ENCODE data around the gene FGF22.

Gene FGF22

DNA sequence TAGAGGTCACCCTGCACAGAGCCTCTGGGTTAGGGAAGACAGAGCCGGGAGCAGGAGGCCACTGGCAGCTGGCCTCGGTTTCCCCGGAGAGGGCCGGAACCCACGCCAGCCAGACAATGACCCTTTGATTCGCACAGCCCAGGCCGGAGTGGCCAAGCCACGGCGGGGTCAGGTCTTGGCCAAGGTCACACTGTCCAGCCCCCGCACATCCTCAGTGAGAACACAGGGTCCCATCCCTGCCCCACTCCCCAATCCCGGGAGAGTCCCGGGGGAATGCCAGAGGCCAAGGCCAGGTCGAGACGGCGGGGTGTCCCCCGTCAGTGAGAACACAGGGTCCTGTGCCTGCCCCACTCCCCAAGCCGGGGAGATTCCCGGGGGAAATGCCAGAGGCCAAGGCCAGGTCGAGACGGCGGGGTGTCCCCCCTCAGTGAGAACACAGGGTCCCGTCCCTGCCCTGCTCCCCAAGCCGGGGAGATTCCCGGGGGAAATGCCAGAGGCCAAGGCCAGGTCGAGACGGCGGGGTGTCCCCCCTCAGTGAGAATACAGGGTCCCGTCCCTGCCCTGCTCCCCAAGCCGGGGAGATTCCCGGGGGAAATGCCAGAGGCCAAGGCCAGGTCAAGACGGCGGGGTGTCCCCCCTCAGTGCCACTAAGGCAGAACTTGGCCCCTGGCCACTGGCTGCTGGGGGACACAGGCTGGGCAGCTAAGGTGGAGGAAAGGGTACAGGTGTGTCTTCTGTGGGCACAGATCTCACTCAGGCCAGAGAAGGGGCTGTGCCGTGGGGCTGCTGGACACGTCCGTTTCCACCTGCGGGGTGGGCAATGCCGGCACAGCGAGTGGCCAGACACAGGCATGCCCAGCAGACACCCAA is 34.8 kb downstream of the FGF22 start:
- no peak overlapping the region for H3K27ac ChIP-seq (ENCODE audit: low read length)
- H3K9me3 ChIP-seq (replicated peaks; ENCODE audit: insufficient read depth, low read length), result no peaks in the 10 kb centered on the region
- H3K36me3 ChIP-seq (replicated peaks; ENCODE audit: insufficient read depth, low read length), result no peaks in the 10 kb centered on the region
- H3K4me2 ChIP-seq (ENCODE audit: low read depth, low read length), result no peak overlapping the region
- H3K9ac ChIP-seq (ENCODE audit: low read length), result no peak overlapping the region
- no peak for DNase-seq
- no peaks in the 10 kb centered on the region for H3K79me2 ChIP-seq (ENCODE audit: low read length)
- H3K4me3 ChIP-seq (ENCODE audit: low read length), result no peak overlapping the region
- no peaks in the 10 kb centered on the region for H3K4me1 ChIP-seq (ENCODE audit: low read length)
- peaks cover 75% of the 10 kb centered on the region for H3K27me3 ChIP-seq (replicated peaks; ENCODE audit: insufficient read depth, low read length)
- H3K9me2 ChIP-seq (replicated peaks; ENCODE audit: insufficient read depth, low read length), result no peaks in the 10 kb centered on the region
- no peak overlapping the region for H2AFZ ChIP-seq (ENCODE audit: low read length)
- H3F3A ChIP-seq (ENCODE audit: insufficient read depth, low read length), result no peaks in the 10 kb centered on the region
- TF ChIP-seq EZH2 (optimal IDR thresholded peaks at IDR 0.05; ENCODE audit: low read depth, low read length), result no peak
- no peak for TF ChIP-seq EZH2phosphoT487 (IDR thresholded peaks at IDR 0.05; ENCODE audit: low read length)
- TF ChIP-seq, protein P1, sequence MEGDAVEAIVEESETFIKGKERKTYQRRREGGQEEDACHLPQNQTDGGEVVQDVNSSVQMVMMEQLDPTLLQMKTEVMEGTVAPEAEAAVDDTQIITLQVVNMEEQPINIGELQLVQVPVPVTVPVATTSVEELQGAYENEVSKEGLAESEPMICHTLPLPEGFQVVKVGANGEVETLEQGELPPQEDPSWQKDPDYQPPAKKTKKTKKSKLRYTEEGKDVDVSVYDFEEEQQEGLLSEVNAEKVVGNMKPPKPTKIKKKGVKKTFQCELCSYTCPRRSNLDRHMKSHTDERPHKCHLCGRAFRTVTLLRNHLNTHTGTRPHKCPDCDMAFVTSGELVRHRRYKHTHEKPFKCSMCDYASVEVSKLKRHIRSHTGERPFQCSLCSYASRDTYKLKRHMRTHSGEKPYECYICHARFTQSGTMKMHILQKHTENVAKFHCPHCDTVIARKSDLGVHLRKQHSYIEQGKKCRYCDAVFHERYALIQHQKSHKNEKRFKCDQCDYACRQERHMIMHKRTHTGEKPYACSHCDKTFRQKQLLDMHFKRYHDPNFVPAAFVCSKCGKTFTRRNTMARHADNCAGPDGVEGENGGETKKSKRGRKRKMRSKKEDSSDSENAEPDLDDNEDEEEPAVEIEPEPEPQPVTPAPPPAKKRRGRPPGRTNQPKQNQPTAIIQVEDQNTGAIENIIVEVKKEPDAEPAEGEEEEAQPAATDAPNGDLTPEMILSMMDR (IDR thresholded peaks at IDR 0.05; ENCODE audit: low read length), result no peak
- no peaks in the 10 kb centered on the region for H4K20me1 ChIP-seq (ENCODE audit: insufficient read depth, low read length)

DNA sequence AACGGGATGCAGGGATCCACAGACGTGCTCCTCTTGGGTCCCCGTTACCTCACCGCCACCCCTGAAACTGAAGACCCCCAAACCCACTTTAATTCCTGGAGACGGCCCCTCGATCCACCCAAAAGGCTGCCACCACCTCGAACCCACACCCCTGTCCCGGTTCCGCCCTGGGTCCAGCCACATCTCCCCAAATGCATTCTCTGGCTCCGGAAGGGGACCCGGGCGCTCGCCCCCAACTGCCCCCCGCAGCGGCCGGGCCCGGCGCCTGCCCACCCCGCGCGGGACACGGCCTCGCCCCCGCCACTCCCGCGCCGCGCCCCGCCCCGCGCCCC is 36.3 kb downstream of the FGF22 start:
- TF ChIP-seq, protein P1 (IDR thresholded peaks at IDR 0.05; ENCODE audit: low read length), result no peak
- TF ChIP-seq EZH2phosphoT487 (IDR thresholded peaks at IDR 0.05; ENCODE audit: low read length) (no peak), EZH2 (optimal IDR thresholded peaks at IDR 0.05; ENCODE audit: low read depth, low read length) (no peak)
- Histone ChIP-seq H2AFZ (ENCODE audit: low read length) (no peak overlapping the region), H3K36me3 (replicated peaks; ENCODE audit: insufficient read depth, low read length) (no peaks in the 10 kb centered on the region), H3K4me1 (ENCODE audit: low read length) (no peaks in the 10 kb centered on the region), H3K27me3 (replicated peaks; ENCODE audit: insufficient read depth, low read length) (peaks cover 62% of the 10 kb centered on the region), H3K9me3 (replicated peaks; ENCODE audit: insufficient read depth, low read length) (no peaks in the 10 kb centered on the region), H3K4me3 (ENCODE audit: low read length) (no peak overlapping the region), H3K9me2 (replicated peaks; ENCODE audit: insufficient read depth, low read length) (no peaks in the 10 kb centered on the region), H4K20me1 (ENCODE audit: insufficient read depth, low read length) (no peaks in the 10 kb centered on the region), H3K79me2 (ENCODE audit: low read length) (no peaks in the 10 kb centered on the region), H3K9ac (ENCODE audit: low read length) (no peak overlapping the region), H3F3A (ENCODE audit: insufficient read depth, low read length) (no peaks in the 10 kb centered on the region), H3K27ac (ENCODE audit: low read length) (no peak overlapping the region), H3K4me2 (ENCODE audit: low read depth, low read length) (no peak overlapping the region)
- no peak for DNase-seq

DNA sequence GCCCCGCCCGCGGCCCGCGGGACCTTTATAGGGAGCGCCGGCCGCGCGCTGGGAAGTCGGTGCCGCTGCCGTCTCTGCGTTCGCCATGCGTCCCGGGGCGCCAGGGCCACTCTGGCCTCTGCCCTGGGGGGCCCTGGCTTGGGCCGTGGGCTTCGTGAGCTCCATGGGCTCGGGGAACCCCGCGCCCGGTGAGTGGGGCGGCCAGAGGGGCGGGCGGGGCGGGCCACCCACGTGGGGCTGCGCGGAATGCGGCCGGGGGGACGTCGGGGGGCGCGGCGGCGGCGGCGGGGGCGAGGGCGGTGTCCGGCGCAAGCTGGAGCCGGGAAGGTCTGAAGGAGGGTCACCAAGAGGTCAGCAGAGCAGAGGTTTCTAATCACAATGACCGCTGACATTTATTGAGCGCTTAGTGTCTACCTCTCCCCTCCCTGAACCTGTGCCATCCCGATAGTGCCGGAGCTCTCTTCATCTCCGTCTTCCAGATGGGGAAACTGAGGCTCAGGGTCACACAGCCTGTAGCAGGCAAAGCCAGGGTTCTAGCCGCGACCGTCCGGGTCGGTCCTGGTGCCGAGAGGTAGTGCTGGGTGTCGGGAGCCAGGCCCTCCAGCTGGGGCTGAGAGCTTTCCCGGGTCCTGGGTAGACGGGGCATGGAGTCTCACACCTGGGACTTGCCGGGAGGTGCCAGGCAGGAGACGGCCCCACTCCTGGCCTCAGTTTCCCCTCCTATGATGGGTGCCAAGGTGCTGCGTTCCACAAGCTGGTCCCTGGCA is 36.8 kb downstream of the FGF22 start, which contains the start of gene FSTL3:
FSTL3 (plus strand) TSS at position 54 of the 767 bp plus-strand sequence; CDS start at position 86, 32 bp downstream.
- Histone ChIP-seq H3K79me2 (ENCODE audit: low read length) (no peaks in the 10 kb centered on the region), H2AFZ (ENCODE audit: low read length) (no peak within 1 kb of the TSS), H3K9me3 (replicated peaks; ENCODE audit: insufficient read depth, low read length) (no peaks in the 10 kb centered on the region), H4K20me1 (ENCODE audit: insufficient read depth, low read length) (no peaks in the 10 kb centered on the region), H3K9ac (ENCODE audit: low read length) (no peak within 1 kb of the TSS), H3K9me2 (replicated peaks; ENCODE audit: insufficient read depth, low read length) (no peaks in the 10 kb centered on the region), H3K4me1 (ENCODE audit: low read length) (no peaks in the 10 kb centered on the region), H3K36me3 (replicated peaks; ENCODE audit: insufficient read depth, low read length) (no peaks in the 10 kb centered on the region), H3K27me3 (replicated peaks; ENCODE audit: insufficient read depth, low read length) (peaks cover 57% of the 10 kb centered on the region), H3K27ac (ENCODE audit: low read length) (no peak within 1 kb of the TSS), H3K4me2 (ENCODE audit: low read depth, low read length) (no peak within 1 kb of the TSS), H3K4me3 (ENCODE audit: low read length) (no peak within 1 kb of the TSS), H3F3A (ENCODE audit: insufficient read depth, low read length) (no peaks in the 10 kb centered on the region)
- TF ChIP-seq EZH2phosphoT487 (IDR thresholded peaks at IDR 0.05; ENCODE audit: low read length) (no peak), EZH2 (optimal IDR thresholded peaks at IDR 0.05; ENCODE audit: low read depth, low read length) (no peak)
- TF ChIP-seq, protein P1 (IDR thresholded peaks at IDR 0.05; ENCODE audit: low read length), result no peak
- no peak for DNase-seq

All from MM.1S (cell line).